GM21423 (cell line): ENCODE data around the gene HLCS.

Experiments
- ATAC-seq: cut with Tn5 transposase; IDR thresholded peaks from one replicate; pipeline ENCODE4 v1.9.1; 2021; ENCODE audit warnings: mild to moderate bottlenecking, moderate library complexity; ENCODE audit not compliant: unreplicated experiment

The HLCS gene

GRCh38 chr21:36784947-36785346 is 181.5 kb downstream of the HLCS start:
- ATAC-seq = no peak

- ATAC-seq = no peak
Observed at GRCh38 chr21:36783612-36784374, 182.7 kb downstream of the HLCS start.

- no peak for ATAC-seq
Observed at GRCh38 chr21:36780861-36781260, 185.6 kb downstream of the HLCS start.

GRCh38 chr21:36776981-36777617 is 189.4 kb downstream of the HLCS start:
- no peak for ATAC-seq

GRCh38 chr21:36773995-36774394 is 192.5 kb downstream of the HLCS start:
- no peak for ATAC-seq

- ATAC-seq = no peak
Observed at GRCh38 chr21:36773117-36773516, 193.4 kb downstream of the HLCS start.

- ATAC-seq = no peak
Observed at GRCh38 chr21:36769051-36769839, 197.2 kb downstream of the HLCS start.

- ATAC-seq = no peak
Observed at GRCh38 chr21:36768496-36768895, 198.0 kb downstream of the HLCS start.

- no peak for ATAC-seq
Observed at GRCh38 chr21:36767096-36767495, 199.4 kb downstream of the HLCS start.

GRCh38 chr21:36766511-36766910 is 200.0 kb downstream of the HLCS start:
- ATAC-seq = no peak

GRCh38 chr21:36765229-36765628 is 201.2 kb downstream of the HLCS start:
- ATAC-seq = no peak

- ATAC-seq = no peak
Observed at GRCh38 chr21:36763305-36763704, 203.2 kb downstream of the HLCS start.

GRCh38 chr21:36762642-36763041 is 203.8 kb downstream of the HLCS start:
- ATAC-seq = no peak

- ATAC-seq = no peak
Observed at GRCh38 chr21:36761685-36762084, 204.8 kb downstream of the HLCS start.

GRCh38 chr21:36759348-36760083 is 207.0 kb downstream of the HLCS start:
- ATAC-seq = no peak

- no peak for ATAC-seq
Observed at GRCh38 chr21:36757196-36757595, 209.3 kb downstream of the HLCS start.

GRCh38 chr21:36756527-36756926 is 209.9 kb downstream of the HLCS start:
- ATAC-seq = no peak

GRCh38 chr21:36754241-36754898 is 212.1 kb downstream of the HLCS start:
- no peak for ATAC-seq

- no peak for ATAC-seq
Observed at GRCh38 chr21:36753556-36753955, 212.9 kb downstream of the HLCS start.

- no peak for ATAC-seq
Observed at GRCh38 chr21:36751383-36751782, 215.1 kb downstream of the HLCS start.

- ATAC-seq = no peak
Observed at GRCh38 chr21:36750576-36750959, 215.9 kb downstream of the HLCS start.
